Measurements from ENCODE around the gene RPS19. TPM values are rescaled to one million over a fixed set of nuclear protein-coding genes. Genes with fewer than 3 reads are reported as not detected.

RPS19 gene
- total RNA-seq, 1 experiment from 2014 or later: 3,020 TPM

- Histone ChIP-seq H3K36me3 (ENCODE audit: control insufficient read depth in 1 of 2, insufficient read depth in 2 of 2, low read length in 2 of 2) (no peaks in the 10 kb centered on the region), H3K9me2 (ENCODE audit: insufficient read depth) (no peaks in the 10 kb centered on the region), H3K27ac (ENCODE audit: low read depth, low read length) (no peak overlapping the region), H3K4me3 (replicated peaks in 1 of 2; ENCODE audit: low read depth in 1 of 2, low read length in 2 of 2) (no peak overlapping the region), H3K27me3 (ENCODE audit: insufficient read depth, low read length) (no peaks in the 10 kb centered on the region), H3K79me2 (ENCODE audit: insufficient read depth, low read length) (peaks cover 6% of the 10 kb centered on the region; the same call in 1 of the 2 replicates), H3K9ac (ENCODE audit: low read length) (no peak overlapping the region), H3K9me3 (ENCODE audit: control insufficient read depth in 1 of 2, insufficient read depth in 1 of 2, low read depth in 1 of 2, low read length in 2 of 2) (no peaks in the 10 kb centered on the region), H4K20me1 (ENCODE audit: insufficient read depth) (no peaks in the 10 kb centered on the region), H3K4me2 (ENCODE audit: low read length) (no peak overlapping the region), H2AFZ (ENCODE audit: low read depth, low read length, poor library complexity, severe bottlenecking) (no peak overlapping the region), H3K4me1 (ENCODE audit: control insufficient read depth in 1 of 2, insufficient read depth in 2 of 2, low read length in 2 of 2) (peaks cover 2 to 13% of the 10 kb centered on the region in 2 experiments; a peak in 3 of 4 replicates)
- TF ChIP-seq JUND (IDR thresholded peaks at IDR 0.05): no peak
- TF ChIP-seq TCF7L2 (IDR thresholded peaks at IDR 0.05; ENCODE audit: borderline replicate concordance, extremely low read depth, insufficient read depth, insufficient read length): no peak
- no peak for TF ChIP-seq CEBPB (IDR thresholded peaks at IDR 0.05; ENCODE audit: low read depth)
- no peak for TF ChIP-seq RAD21 (IDR thresholded peaks at IDR 0.05; ENCODE audit: low read depth)
- TF ChIP-seq POLR2AphosphoS5 (IDR thresholded peaks at IDR 0.05; ENCODE audit: low read depth, low read length): no peak
- no peak for TF ChIP-seq SP1 (IDR thresholded peaks at IDR 0.05; ENCODE audit: low read depth)
- TF ChIP-seq CTCF (IDR thresholded peaks at IDR 0.05 in 2 of 3, conservative IDR thresholded peaks at IDR 0.05 in 1 of 3; ENCODE audit: borderline replicate concordance in 1 of 3, insufficient read depth in 1 of 3, low read depth in 2 of 3, low read length in 2 of 3): no peak
- TF ChIP-seq ZBTB33 (IDR thresholded peaks at IDR 0.05; ENCODE audit: extremely low read depth, insufficient replicate concordance, low read length): no peak
- no peak for TF ChIP-seq EZH2phosphoT487 (IDR thresholded peaks at IDR 0.05; ENCODE audit: borderline replicate concordance)
- no peak for TF ChIP-seq CBX3 (IDR thresholded peaks at IDR 0.05; ENCODE audit: low read depth)
- no peak for TF ChIP-seq ZNF274 (IDR thresholded peaks at IDR 0.05; ENCODE audit: low read depth, low read length)
- ATAC-seq (no peak), DNase-seq (ENCODE audit: low read depth, low spot score) (no peak)
- ChIA-PET CTCF (no interaction called here), RAD21 (ENCODE audit: low non-redundant PET in 1 of 2, low total read pairs in 2 of 2, uncharacterized antibody in 2 of 2, unreplicated experiment in 2 of 2) (no interaction called here), POLR2A (no interaction called here)
- intact Hi-C loops (cut with micrococcal nuclease): no loop called here
- no TSS peak for BruUV-seq (replicated peaks)
These were observed 19.0 kb downstream of the RPS19 start for GRCh38 chr19:41879080-41879479.

Measured in HCT116 (cell line).